SKM-1 treated with dmso at 0.1 percent for 144 hours (cell line): Measurements from ENCODE around the gene MORN4.
"Not testable (repeated sequence)": the region's sequence is repeated elsewhere in the genome, so short reads cannot be mapped to it uniquely, and the experiment has no call there.

Source experiments
- DNase-seq: peaks from one replicate; lab custom pipeline; 2025; ENCODE audit not compliant: unreplicated experiment; lab: John Stamatoyannopoulos, UW

Gene MORN4

DNA sequence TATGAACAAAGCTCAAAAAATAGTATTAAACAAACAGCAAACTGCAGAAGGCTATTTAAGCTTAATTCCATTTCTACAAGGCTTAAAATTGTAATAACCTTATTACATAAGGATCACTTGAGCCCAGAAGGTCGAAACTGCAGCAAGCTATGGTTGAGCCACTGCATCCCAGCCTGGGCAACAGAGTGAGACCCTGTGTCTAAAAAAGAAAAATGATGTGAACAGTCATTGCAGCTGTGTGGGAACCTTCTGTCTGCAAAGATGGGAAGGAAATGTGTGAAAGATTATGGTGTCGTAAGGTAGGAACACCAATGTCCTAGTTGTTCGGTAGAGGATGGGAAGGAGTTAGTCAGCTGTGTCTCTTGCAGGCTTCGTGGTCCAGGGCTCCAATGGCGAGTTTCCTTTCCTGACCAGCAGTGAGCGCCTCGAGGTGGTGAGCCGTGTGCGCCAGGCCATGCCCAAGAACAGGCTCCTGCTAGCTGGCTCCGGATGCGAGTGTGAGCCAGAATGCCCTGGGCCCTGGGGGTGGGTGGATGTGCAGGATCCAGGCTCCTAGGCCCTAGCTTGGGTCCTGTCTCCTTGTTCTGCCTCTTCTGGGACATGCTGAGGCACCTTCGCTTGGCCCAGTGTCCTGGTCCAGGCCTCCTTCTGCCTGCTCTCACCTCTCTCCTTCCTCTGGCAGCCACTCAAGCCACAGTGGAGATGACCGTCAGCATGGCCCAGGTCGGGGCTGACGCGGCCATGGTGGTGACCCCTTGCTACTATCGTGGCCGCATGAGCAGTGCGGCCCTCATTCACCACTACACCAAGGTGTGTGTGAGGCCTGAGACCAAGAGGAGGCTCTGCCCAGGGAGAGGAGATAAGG lies 34.7 kb downstream of the MORN4 start:
- no peak for DNase-seq

DNA sequence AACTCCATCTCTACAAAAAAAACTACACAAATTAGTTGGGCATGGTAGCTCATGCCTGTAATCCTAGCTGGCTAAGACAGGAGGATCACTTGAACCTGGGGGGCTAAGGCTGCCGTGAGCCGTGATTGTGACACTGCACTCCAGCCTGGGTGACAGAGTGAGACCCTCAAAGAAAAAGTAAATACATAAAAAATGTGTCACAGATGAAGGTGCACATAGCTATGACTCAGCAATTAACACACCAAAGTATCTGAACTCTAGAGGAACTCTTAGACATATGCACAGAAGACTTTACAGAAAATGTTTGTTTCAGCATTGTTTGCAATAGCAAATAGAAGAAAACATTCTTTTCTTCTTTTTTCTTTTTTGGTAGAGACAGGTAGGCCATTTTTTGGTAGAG lies 35.5 kb downstream of the MORN4 start:
- no peak for DNase-seq

DNA sequence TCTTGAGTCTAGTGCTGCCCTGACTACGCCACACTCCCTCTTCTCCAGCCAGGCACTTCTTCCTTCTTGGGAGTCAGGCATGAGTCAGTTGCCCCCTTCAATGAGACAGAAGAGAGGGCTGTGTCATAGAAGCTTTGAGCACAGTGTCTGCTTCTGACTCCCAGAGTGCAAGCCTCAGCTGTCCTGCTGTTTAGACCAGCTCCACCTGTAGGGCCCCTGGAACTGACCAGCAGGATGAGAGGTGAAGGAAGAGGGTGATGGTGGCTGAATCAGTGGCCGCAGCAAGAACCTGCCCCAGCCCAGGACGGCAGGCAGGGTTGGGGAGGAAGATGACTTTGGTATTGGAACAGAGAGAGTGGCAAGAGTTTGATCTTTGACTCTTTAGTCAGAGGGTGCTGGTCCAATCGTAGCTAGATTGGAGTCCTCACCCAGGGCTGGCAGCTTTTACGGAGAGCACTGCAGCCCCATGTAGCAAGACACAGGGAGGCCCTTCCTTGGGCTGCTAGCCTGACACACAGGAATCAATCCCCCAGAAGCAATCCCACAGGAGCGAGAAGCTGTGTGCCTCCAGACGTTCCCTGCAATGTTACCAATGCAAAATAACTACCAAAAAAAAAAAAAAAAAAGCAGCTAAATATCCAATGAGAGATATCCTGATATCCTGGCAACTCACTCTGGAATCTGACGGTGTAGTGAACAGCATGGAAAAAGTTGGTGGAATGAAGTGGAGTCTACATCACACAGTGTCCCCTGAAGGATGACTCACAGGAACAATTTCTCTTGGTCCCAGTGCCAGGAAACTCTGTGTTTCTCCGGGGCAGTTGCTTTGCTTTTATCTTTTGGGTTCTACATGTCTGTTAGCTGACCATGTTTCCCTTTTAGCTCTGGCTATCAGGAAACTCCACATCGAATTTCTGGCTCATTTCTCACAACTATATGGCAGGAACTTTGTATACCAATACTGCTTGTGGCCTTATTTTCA lies 36.9 kb downstream of the MORN4 start:
- DNase-seq: no peak

- DNase-seq: no peak
These were observed 39.9 kb downstream of the MORN4 start for GRCh38 chr10:97593421-97593820.

DNA sequence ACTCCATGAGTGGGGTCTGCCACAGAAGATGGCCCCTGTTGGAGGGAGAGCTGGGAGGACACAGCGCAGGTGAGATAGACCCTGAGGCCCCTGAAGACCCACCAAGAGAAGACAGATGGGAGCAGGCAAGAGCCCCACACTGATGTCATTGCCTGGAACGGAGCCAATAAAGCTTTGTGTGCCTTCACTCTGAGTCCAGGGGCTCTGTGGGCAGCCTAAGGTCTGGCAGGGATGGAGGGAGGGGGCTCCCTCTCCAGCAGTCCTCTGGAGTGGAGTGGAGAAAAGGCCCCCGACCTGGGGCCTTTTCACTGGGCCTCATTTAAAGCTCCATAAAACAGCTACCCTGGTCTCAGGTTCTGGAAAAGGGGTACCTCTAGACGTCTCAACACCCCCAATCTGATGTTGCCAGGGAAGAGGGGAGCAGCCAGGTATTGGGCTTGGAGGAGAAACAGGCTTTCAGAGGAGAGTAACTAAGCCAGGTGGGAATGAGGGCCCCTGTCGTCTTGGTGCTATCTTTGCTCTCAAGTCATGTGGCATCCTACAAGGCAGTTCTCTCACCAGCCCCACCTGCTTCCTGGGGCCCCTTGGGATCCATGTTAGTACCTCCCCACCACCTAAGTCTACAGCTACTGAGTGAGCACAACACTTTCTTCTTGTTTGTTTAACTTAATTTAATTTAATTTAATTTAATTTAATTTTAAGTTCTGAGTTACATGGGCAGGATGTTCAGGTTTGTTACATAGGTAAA lies 42.4 kb downstream of the MORN4 start:
- no peak for DNase-seq

DNA sequence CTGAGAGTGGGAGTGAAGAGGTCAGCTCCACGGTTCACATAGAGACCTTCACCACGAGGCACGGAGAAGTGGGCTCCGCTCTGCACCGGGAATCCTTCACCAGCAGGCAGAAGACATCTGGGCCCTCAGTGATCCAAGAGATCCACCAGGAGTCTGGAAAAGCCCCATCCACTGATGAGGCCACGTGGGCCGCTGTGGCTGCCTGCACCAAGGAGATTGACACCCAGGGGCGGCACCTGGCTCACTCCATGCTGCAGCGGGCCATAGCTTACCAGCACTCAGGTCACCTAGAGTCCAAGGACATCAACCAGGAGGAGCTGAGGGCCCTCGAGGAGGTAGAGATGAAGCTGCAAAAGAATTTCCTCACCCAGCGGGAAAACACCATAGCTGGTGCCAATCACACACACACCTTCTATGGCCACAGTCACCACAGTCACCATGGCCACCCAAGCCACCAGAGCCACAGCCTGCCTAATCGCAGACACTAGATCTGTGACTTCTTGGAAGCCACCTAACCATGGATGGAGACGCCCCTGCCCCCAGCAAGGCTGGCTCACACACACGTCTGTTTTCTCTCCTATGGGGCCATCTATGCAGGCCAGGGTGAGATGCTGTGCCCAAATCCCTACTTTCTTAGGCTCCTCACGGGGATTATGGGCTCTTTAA lies 43.1 kb downstream of the MORN4 start:
- DNase-seq: no peak

- no peak for DNase-seq
These were observed 43.8 kb downstream of the MORN4 start, which contains the start of gene C10orf62 for GRCh38 chr10:97589479-97589878. Gene C10orf62 (plus strand): TSS chr10:97589721. CDS start chr10:97589898, 177 bp downstream.

DNA sequence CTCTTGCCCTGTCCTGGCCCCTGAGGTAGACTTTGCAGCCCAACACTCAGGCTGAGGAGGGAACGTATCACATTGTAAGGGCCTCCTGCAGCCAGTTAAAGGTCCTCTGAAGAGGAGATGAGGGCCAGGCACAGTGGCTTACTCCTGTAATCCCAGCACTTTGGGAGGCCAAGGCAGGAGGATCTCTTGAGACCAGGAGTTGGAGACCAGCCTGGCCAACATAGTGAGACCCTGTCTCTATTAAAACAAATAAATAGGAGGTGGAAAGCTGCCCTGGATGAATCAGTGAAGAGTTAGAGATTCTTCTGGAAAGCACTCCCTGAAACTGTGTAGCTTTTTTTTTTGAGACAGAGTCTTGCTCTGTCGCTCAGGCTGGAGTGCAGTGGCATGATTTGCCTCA lies 46.1 kb downstream of the MORN4 start:
- DNase-seq: no peak

GRCh38 chr10:97585439-97585811 lies 47.9 kb downstream of the MORN4 start:
- no peak for DNase-seq

GRCh38 chr10:97584798-97585438 lies 48.4 kb downstream of the MORN4 start:
- no peak for DNase-seq

DNA sequence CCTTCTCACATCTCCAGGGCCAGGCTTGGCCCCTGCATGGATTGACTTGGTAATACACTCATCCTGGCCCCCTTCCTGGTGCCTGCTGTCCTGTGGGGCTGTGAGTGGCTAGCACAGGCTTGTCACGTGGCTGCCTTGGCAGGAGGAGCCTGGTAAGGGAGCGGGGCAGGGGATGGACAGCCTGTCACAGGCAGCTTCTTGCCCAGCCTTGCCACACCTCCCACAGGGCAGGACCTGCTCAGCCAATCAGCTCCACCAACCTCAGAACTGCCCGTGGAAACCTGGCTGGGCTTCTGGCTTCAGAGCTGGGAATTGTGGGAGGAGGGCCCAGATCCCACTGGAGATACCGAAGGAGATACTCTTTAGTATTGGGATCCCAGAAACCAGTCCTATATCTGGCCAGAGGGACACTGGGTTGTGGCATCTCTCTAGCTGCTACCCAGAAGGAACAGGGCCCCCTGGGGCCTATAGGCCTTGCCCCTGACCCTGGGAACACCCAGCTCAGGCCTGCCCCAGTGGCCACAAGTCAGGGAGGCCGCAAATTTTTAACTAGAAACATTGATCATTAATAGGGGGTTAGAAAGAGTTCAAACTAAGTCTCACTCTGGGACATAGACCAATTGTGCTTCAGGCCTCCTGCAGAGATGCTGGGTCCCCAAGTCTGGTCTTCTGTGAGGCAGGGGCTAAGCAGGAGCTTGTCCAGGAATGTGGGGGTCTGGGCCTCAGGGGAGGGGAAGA lies 49.1 kb downstream of the MORN4 start, which contains the start of gene HOGA1:
Gene HOGA1 (plus strand): TSS at position 330 of the 738 bp plus-strand sequence. CDS start 315 bp downstream, at position 645.
- no peak for DNase-seq

GRCh38 chr10:97583476-97583875 lies 49.8 kb downstream of the MORN4 start:
- no peak for DNase-seq

GRCh38 chr10:97582169-97582568 lies 51.1 kb downstream of the MORN4 start:
- DNase-seq: no peak

GRCh38 chr10:97580421-97581367 lies 52.6 kb downstream of the MORN4 start:
- DNase-seq: no peak

GRCh38 chr10:97578171-97578844 lies 55.0 kb downstream of the MORN4 start:
- DNase-seq: no peak

DNA sequence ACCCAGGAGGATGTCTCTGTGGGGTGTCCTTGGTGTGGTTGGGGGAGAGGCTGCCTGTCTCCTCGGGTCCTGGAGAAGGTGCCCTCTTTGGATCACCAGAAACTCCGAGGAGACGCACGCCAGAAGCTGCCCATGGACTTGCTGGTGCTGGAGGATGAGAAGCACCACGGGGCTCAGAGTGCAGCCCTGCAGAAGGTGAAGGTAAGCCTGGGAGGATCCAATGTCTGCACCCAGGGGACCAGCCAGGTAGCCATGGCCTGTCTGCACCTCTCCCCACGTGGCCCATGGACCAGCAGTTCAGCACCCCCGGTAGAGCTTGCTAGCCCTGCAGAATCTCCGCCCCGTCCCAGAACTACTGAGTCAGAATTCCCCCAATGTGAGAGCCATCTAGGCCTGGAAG lies 55.6 kb downstream of the MORN4 start:
- DNase-seq: no peak

DNA sequence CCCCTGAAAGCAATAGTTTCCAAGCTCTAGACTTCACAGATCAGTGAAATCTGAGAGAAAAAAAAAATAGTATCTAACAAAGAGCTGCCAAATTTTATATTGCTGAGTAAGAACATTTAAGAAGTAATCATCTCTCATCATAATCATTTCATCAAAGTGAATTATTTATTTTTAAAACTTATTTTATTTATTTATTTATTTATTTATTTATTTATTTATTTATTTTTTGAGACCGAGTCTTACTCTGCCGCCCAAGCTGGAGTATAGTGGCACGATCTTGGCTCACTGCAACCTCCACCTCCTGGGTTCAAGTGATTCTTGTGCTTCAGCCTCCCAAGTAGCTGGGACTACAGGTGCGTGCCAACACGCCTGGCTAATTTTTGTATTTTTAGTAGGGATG lies 56.8 kb downstream of the MORN4 start:
- DNase-seq: not testable (repeated sequence)
